Keratinocyte (primary cell): ENCODE results near the gene MRPL39. TPM values are rescaled to one million over a fixed set of nuclear protein-coding genes. Genes with fewer than 3 reads are reported as not detected.

ENCODE experiments used
- DNase-seq: peaks from one replicate; pipeline ENCODE4 v3.0.0-alpha.2; 2011; ENCODE audit warnings: low read depth, missing footprints, low spot score
- FAIRE-seq: peaks from 2 replicates; lab custom pipeline; 2011; peaks lifted over from hg19 to GRCh38; lab: Jason Lieb, UNC
- H2AFZ ChIP-seq: 2 replicates; pipeline ENCODE4 v1.6.0; 2012; ENCODE audit warnings: low read length, control low read depth, inconsistent platforms; ENCODE audit not compliant: control insufficient read depth
- H3K27ac ChIP-seq: 2 replicates; pipeline ENCODE4 v1.5.1; 2011; ENCODE audit warnings: low read length; ENCODE audit not compliant: control insufficient read depth, insufficient read depth
- H3K27me3 ChIP-seq: 3 replicates; pipeline ENCODE4 v1.6.0; 2011; ENCODE audit warnings: low read length; ENCODE audit not compliant: control insufficient read depth, insufficient read depth; ENCODE audit errors: extremely low read depth
- H3K36me3 ChIP-seq, 2 experiments: 2 replicates in 1 of 2; 3 replicates in 1 of 2; pipeline ENCODE4 v1.5.1; 2011; ENCODE audit warnings: low read length in 2 of 2, mild to moderate bottlenecking in 1 of 2; ENCODE audit not compliant: control insufficient read depth in 2 of 2, insufficient read depth in 2 of 2; ENCODE audit errors: extremely low read depth in 1 of 2
- H3K4me1 ChIP-seq: 3 replicates; pipeline ENCODE4 v1.5.1; 2011; ENCODE audit warnings: low read length; ENCODE audit not compliant: control insufficient read depth, insufficient read depth; ENCODE audit errors: extremely low read depth
- H3K4me2 ChIP-seq: 3 replicates; pipeline ENCODE4 v1.6.0; 2011; ENCODE audit warnings: low read depth, low read length; ENCODE audit not compliant: control insufficient read depth, insufficient read depth; ENCODE audit errors: extremely low read depth
- H3K4me3 ChIP-seq, 3 experiments: fragments of 200-600 bp in 1 of 3; sonication (generic) in 1 of 3; 2 replicates in 2 of 3; 3 replicates in 1 of 3; pipeline ENCODE4 v1.5.1; 2011 to 2016; ENCODE audit warnings: low read length in 3 of 3, mild to moderate bottlenecking in 3 of 3, control low read depth in 2 of 3, inconsistent platforms in 1 of 3, low read depth in 1 of 3, mixed read lengths in 1 of 3, mixed run types in 1 of 3, moderate library complexity in 1 of 3; ENCODE audit not compliant: control insufficient read depth in 2 of 3, insufficient read depth in 2 of 3; ENCODE audit errors: extremely low read depth in 1 of 3
- H3K79me2 ChIP-seq: 2 replicates; pipeline ENCODE4 v1.6.0; 2012; ENCODE audit warnings: low read length; ENCODE audit not compliant: control insufficient read depth, insufficient read depth
- H3K9ac ChIP-seq: 3 replicates; pipeline ENCODE4 v1.6.0; 2011; ENCODE audit warnings: low read length; ENCODE audit not compliant: control insufficient read depth, insufficient read depth; ENCODE audit errors: extremely low read depth
- H3K9me1 ChIP-seq: 3 replicates; pipeline ENCODE4 v1.6.0; 2011; ENCODE audit warnings: low read length; ENCODE audit not compliant: control insufficient read depth, insufficient read depth; ENCODE audit errors: extremely low read depth
- H3K9me3 ChIP-seq: 2 replicates; pipeline ENCODE4 v1.5.1; 2012; ENCODE audit warnings: low read depth, low read length; ENCODE audit not compliant: control insufficient read depth
- H4K20me1 ChIP-seq: 3 replicates; pipeline ENCODE4 v1.6.0; 2011; ENCODE audit warnings: low read length; ENCODE audit not compliant: control insufficient read depth, insufficient read depth; ENCODE audit errors: extremely low read depth
- CTCF ChIP-seq, 3 experiments: IDR thresholded peaks in 1 of 3; conservative IDR thresholded peaks in 1 of 3; optimal IDR thresholded peaks in 1 of 3; 2 replicates in 2 of 3; 3 replicates in 1 of 3; pipeline versions ENCODE3 to v1.5.1; 2011; ENCODE audit warnings: low read length in 3 of 3, mild to moderate bottlenecking in 3 of 3, moderate library complexity in 2 of 3, control low read depth in 1 of 3, inconsistent platforms in 1 of 3; ENCODE audit not compliant: insufficient read depth in 2 of 3; ENCODE audit errors: extremely low read depth in 1 of 3
- EZH2 ChIP-seq: IDR thresholded peaks from one replicate; pipeline ENCODE4 v1.6.1; 2012; ENCODE audit warnings: inconsistent platforms, mild to moderate bottlenecking, low read length, moderate library complexity
- dilution Hi-C: fragments of 300-500 bp; cut with MboI; formaldehyde crosslinking; loops from one replicate; pipeline ENCODE4 v1.7.0; 2020; ENCODE audit warnings: low sequenced_read_pairs; ENCODE audit not compliant: extremely low pct_ligation_motif_present
- polyA plus RNA-seq, 5 experiments: library from polyadenylated mRNA; depleted of rRNA in 3 of 5; stranded (reverse) in 3 of 5; stranded (forward) in 1 of 5; unstranded in 1 of 5; fragments of >200 nt; gene quantifications; 1 replicate in 1 of 5; 2 replicates in 3 of 5; 3 replicates in 1 of 5; pipeline versions ENCODE4 v1.2.1 to v1.2.3, GENCODE V29; 2011 to 2012; ENCODE audit warnings: missing spikeins in 2 of 5, low read depth in 1 of 5, low replicate concordance in 1 of 5

The MRPL39 gene
- polyA plus RNA-seq, 1 donor (not counting 4 experiments of a cell fraction or from before 2014, with no cell fraction given): 51.4 TPM

GRCh38 chr21:25646474-25646873 lies 39.2 kb upstream of the MRPL39 start:
- H3K4me3 ChIP-seq: no peak overlapping the region
- no peak for DNase-seq
- H2AFZ ChIP-seq: no peak overlapping the region
- H3K9me1 ChIP-seq: no peaks in the 10 kb centered on the region
- H3K9ac ChIP-seq: no peak overlapping the region
- no peaks in the 10 kb centered on the region for H3K36me3 ChIP-seq
- no peaks in the 10 kb centered on the region for H3K9me3 ChIP-seq
- dilution Hi-C loops: no loop called here
- TF ChIP-seq EZH2 (no peak), CTCF (optimal IDR thresholded peaks at IDR 0.05 in 1 of 3, IDR thresholded peaks at IDR 0.05 in 1 of 3, conservative IDR thresholded peaks at IDR 0.05 in 1 of 3; ENCODE audit: extremely low read depth in 1 of 3, insufficient read depth in 2 of 3, low read length in 3 of 3) (no peak)
- no peaks in the 10 kb centered on the region for H4K20me1 ChIP-seq
- H3K27me3 ChIP-seq: peaks cover 3% of the 10 kb centered on the region
- no peaks in the 10 kb centered on the region for H3K4me1 ChIP-seq
- H3K4me2 ChIP-seq: no peak overlapping the region
- FAIRE-seq: no peak
- no peak overlapping the region for H3K27ac ChIP-seq
- H3K79me2 ChIP-seq: no peaks in the 10 kb centered on the region

GRCh38 chr21:25643486-25643885 lies 36.2 kb upstream of the MRPL39 start:
- Histone ChIP-seq H3K4me3 (no peak overlapping the region), H3K79me2 (no peaks in the 10 kb centered on the region), H3K9ac (no peak overlapping the region), H3K4me2 (no peak overlapping the region), H3K27ac (no peak overlapping the region), H3K36me3 (no peaks in the 10 kb centered on the region), H3K9me3 (no peaks in the 10 kb centered on the region), H3K27me3 (peaks cover 26% of the 10 kb centered on the region), H2AFZ (no peak overlapping the region), H3K9me1 (no peaks in the 10 kb centered on the region), H3K4me1 (peaks cover 4% of the 10 kb centered on the region), H4K20me1 (no peaks in the 10 kb centered on the region)
- FAIRE-seq (no peak), DNase-seq (no peak)
- dilution Hi-C loops: no loop called here
- TF ChIP-seq CTCF (optimal IDR thresholded peaks at IDR 0.05 in 1 of 3, IDR thresholded peaks at IDR 0.05 in 1 of 3, conservative IDR thresholded peaks at IDR 0.05 in 1 of 3; ENCODE audit: extremely low read depth in 1 of 3, insufficient read depth in 2 of 3, low read length in 3 of 3) (no peak), EZH2 (no peak)
